GM19023 (cell line): ENCODE results near the gene SPEN.

Source experiments
- ATAC-seq: cut with Tn5 transposase; IDR thresholded peaks from one replicate; pipeline ENCODE4 v1.9.1; 2021; ENCODE audit warnings: mild to moderate bottlenecking, moderate library complexity; ENCODE audit not compliant: unreplicated experiment

The SPEN gene

GRCh38 chr1:15959424-15959823 is 111.9 kb downstream of the SPEN start:
- ATAC-seq: no peak

GRCh38 chr1:15959827-15960446 is 112.4 kb downstream of the SPEN start:
- ATAC-seq: no peak

GRCh38 chr1:15960808-15961207 is 113.3 kb downstream of the SPEN start:
- ATAC-seq: no peak

- no peak for ATAC-seq
These were observed 114.0 kb downstream of the SPEN start for GRCh38 chr1:15961492-15961891.

GRCh38 chr1:15962176-15962575 is 114.7 kb downstream of the SPEN start:
- no peak for ATAC-seq

- ATAC-seq: no peak
These were observed 115.3 kb downstream of the SPEN start for GRCh38 chr1:15962671-15963362.

GRCh38 chr1:15963363-15963967 is 116.0 kb downstream of the SPEN start:
- ATAC-seq: no peak

- no peak for ATAC-seq
These were observed 116.6 kb downstream of the SPEN start for GRCh38 chr1:15963968-15964648.

GRCh38 chr1:15965228-15965767 is 117.8 kb downstream of the SPEN start:
- ATAC-seq: no peak

GRCh38 chr1:15966081-15966955 is 118.8 kb downstream of the SPEN start:
- ATAC-seq: peak; percentile 91

GRCh38 chr1:15966956-15967344 is 119.4 kb downstream of the SPEN start:
- ATAC-seq: no peak

GRCh38 chr1:15968172-15968571 is 120.7 kb downstream of the SPEN start:
- ATAC-seq: no peak

GRCh38 chr1:15969321-15969880 is 121.9 kb downstream of the SPEN start:
- ATAC-seq: no peak

GRCh38 chr1:15970911-15971310 is 123.4 kb downstream of the SPEN start:
- no peak for ATAC-seq

- ATAC-seq: no peak
These were observed 124.9 kb downstream of the SPEN start for GRCh38 chr1:15972409-15972808.

GRCh38 chr1:15973772-15974171 is 126.3 kb downstream of the SPEN start:
- ATAC-seq: no peak

GRCh38 chr1:15974855-15975254 is 127.3 kb downstream of the SPEN start:
- no peak for ATAC-seq

- peak; percentile 67 for ATAC-seq
These were observed 127.9 kb downstream of the SPEN start for GRCh38 chr1:15975358-15975804.

- ATAC-seq: peak; percentile 77
These were observed 128.5 kb downstream of the SPEN start, which contains the start of gene ZBTB17 for GRCh38 chr1:15975805-15976680. ZBTB17 (minus strand) TSS chr1:15976101; CDS start chr1:15948495, 27,606 bp downstream.
